Gastrocnemius medialis (tissue), 4 donors: ENCODE measurements around the gene CRYBG3.

Experiments used
- CTCF ChIP-seq, 5 experiments: fragments of 450-650 bp in 3 of 5; fragments of 200-600 bp in 2 of 5; sonication (generic) in 2 of 5; IDR thresholded peaks in 4 of 5; conservative IDR thresholded peaks in 1 of 5; 1 replicate in 4 of 5; 2 replicates in 1 of 5; pipeline ENCODE4 v1.5.1; 2016 to 2019; ENCODE audit warnings: antibody characterized with exemption in 5 of 5, mild to moderate bottlenecking in 3 of 5, moderate library complexity in 3 of 5
- POLR2A ChIP-seq, 2 donors: fragments of 450-650 bp; IDR thresholded peaks; one replicate each; pipeline ENCODE4 v1.6.1; 2017; ENCODE audit warnings: antibody characterized with exemption in 2 of 2, mild to moderate bottlenecking in 2 of 2, moderate library complexity in 2 of 2

DNA sequence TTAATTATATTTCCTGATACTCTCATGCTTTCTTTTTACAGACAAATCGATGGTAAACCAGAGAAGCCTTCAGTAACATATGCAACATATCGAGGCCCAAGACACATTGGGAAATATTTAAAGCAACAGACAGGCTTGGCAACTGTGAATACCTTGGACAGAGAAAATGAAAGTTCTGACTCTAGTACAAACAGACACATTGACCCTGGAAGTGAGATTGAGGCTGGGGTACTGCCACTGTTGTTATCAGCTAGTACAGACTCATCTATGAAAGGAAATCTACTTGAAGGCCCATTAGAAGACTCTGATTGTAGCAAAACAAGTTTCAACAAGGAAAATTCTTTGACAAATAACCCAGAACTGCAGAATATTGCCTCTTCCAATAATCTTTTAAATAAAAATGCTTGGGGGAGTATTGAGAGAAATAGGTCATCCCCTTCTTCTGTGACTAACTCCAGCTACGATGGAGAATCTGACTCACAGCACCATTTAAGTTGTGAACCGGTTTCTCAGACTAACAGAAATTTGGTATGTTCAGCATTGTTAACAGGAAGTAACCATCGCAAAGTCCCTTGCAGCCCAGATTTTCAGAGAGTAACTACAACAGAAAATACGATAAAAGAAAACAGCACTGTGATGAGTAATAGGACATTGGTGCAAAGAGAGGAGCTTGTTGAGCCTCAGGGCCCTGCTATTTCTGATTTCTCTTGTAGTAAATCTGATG lies 50.2 kb downstream of the CRYBG3 start:
- TF ChIP-seq CTCF (IDR thresholded peaks at IDR 0.05 in 4 of 5, conservative IDR thresholded peaks at IDR 0.05 in 1 of 5) (no peak), POLR2A (IDR thresholded peaks at IDR 0.05) (no peak)
